Caki2 (cell line): ENCODE measurements around the gene GAB2. TPM values are rescaled to one million over a fixed set of nuclear protein-coding genes. Genes with fewer than 3 reads are reported as not detected.
"Not testable (repeated sequence)": the region's sequence is repeated elsewhere in the genome, so short reads cannot be mapped to it uniquely, and the experiment has no call there.

Experiments
- DNase-seq: peaks from one replicate; pipeline ENCODE4 v3.0.0-alpha.2; 2015; ENCODE audit warnings: low read depth
- in situ Hi-C: cut with HindIII; loops from 2 replicates; pipeline ENCODE4 v1.10.0; 2016; ENCODE audit warnings: low sequenced_read_pairs, low pct_unique_long_range_greater_than_20kb, mixed read lengths
- total RNA-seq: library from RNA; depleted of rRNA; stranded (reverse); fragments of >200 nt; shearing (Covaris generic); gene quantifications from 2 replicates; pipeline ENCODE4 v1.2.3, GENCODE V29; 2014; ENCODE audit warnings: low replicate concordance; rRNA removed

The GAB2 gene
- total RNA-seq, result 1.9 and 9.7 TPM in 2 replicates

- in situ Hi-C loops, result no loop called here
- DNase-seq, result no peak
These were observed at the start of gene GAB2 for GRCh38 chr11:78417175-78417887. Gene GAB2, minus strand, starts transcription at chr11:78417820. Its CDS starts 100 bp downstream, at chr11:78417720.

GRCh38 chr11:78467370-78467769 lies 49.8 kb upstream of the GAB2 start:
- in situ Hi-C loops, result no loop called here
- no peak for DNase-seq

- no peak for DNase-seq
- in situ Hi-C loops, result no loop called here
These were observed 47.7 kb upstream of the GAB2 start for GRCh38 chr11:78465169-78465942.

GRCh38 chr11:78464787-78465168 lies 47.2 kb upstream of the GAB2 start:
- in situ Hi-C loops, DNase-seq: not testable (repeated sequence)

GRCh38 chr11:78460471-78460870 lies 42.9 kb upstream of the GAB2 start:
- in situ Hi-C loops, result no loop called here
- no peak for DNase-seq

GRCh38 chr11:78459738-78460137 lies 42.1 kb upstream of the GAB2 start:
- DNase-seq, result no peak
- in situ Hi-C loops, result no loop called here

- in situ Hi-C loops, result no loop called here
These were observed 39.8 kb upstream of the GAB2 start for GRCh38 chr11:78457448-78457847.

GRCh38 chr11:78453140-78453935 lies 35.7 kb upstream of the GAB2 start:
- in situ Hi-C loops, result no loop called here
- DNase-seq, result no peak

More at GRCh38 chr11:78457448-78457847, 39.8 kb upstream of the GAB2 start:
- no peak for DNase-seq

- no peak for DNase-seq
- in situ Hi-C loops, result no loop called here
These were observed 33.9 kb upstream of the GAB2 start for GRCh38 chr11:78451371-78452150.

GRCh38 chr11:78450866-78451265 lies 33.2 kb upstream of the GAB2 start:
- no peak for DNase-seq
- in situ Hi-C loops, result no loop called here

- in situ Hi-C loops, result no loop called here
- no peak for DNase-seq
These were observed 32.2 kb upstream of the GAB2 start for GRCh38 chr11:78449866-78450265.

- in situ Hi-C loops, result no loop called here
- no peak for DNase-seq
These were observed 28.6 kb upstream of the GAB2 start for GRCh38 chr11:78446210-78446609.

- in situ Hi-C loops, result no loop called here
- no peak for DNase-seq
These were observed 27.1 kb upstream of the GAB2 start for GRCh38 chr11:78444726-78445125.

- in situ Hi-C loops, result no loop called here
- no peak for DNase-seq
These were observed 24.3 kb upstream of the GAB2 start for GRCh38 chr11:78441956-78442355.

GRCh38 chr11:78438298-78438975 lies 20.8 kb upstream of the GAB2 start:
- in situ Hi-C loops, result no loop called here
- DNase-seq, result no peak

GRCh38 chr11:78432956-78433355 lies 15.3 kb upstream of the GAB2 start:
- in situ Hi-C loops, result no loop called here
- DNase-seq, result no peak

GRCh38 chr11:78432058-78432515 lies 14.5 kb upstream of the GAB2 start:
- DNase-seq, result peak; percentile 6
- in situ Hi-C loops, result no loop called here

- DNase-seq, result no peak
- in situ Hi-C loops, result no loop called here
These were observed 12.0 kb upstream of the GAB2 start for GRCh38 chr11:78429660-78430059.
